Tibial artery (tissue), 4 donors: ENCODE measurements around the gene PPP1R3D.
A peak's percentile ranks its signal among the peaks of the same experiment; 100 is the strongest.

ENCODE experiments used
- DNase-seq, 2 donors: peaks; one replicate each; pipeline ENCODE4 v3.0.0-alpha.2; 2019
- H3K27ac ChIP-seq, 2 donors: fragments of 200-600 bp; sonication (generic) in 1 of 2; 1 replicate in 1 of 2; 2 replicates in 1 of 2; pipeline ENCODE4 v1.5.1; 2018 to 2019; ENCODE audit warnings: mild to moderate bottlenecking in 1 of 2
- H3K27me3 ChIP-seq, 2 donors: fragments of 200-600 bp; sonication (generic) in 1 of 2; one replicate each; pipeline versions ENCODE4 v1.5.1 to v1.6.0; 2016 to 2019
- H3K36me3 ChIP-seq, 3 donors: fragments of 200-600 bp; sonication (generic) in 2 of 3; one replicate each; pipeline ENCODE4 v1.5.1; 2016 to 2019; ENCODE audit warnings: mild to moderate bottlenecking in 2 of 3
- H3K4me1 ChIP-seq, 4 donors: fragments of 200-600 bp; sonication (generic) in 2 of 4; 1 replicate in 3 of 4; 2 replicates in 1 of 4; pipeline ENCODE4 v1.5.1; 2016 to 2019
- H3K4me3 ChIP-seq, 2 donors: fragments of 200-600 bp; sonication (generic) in 1 of 2; 1 replicate in 1 of 2; 2 replicates in 1 of 2; pipeline ENCODE4 v1.5.1; 2018 to 2019; ENCODE audit warnings: mild to moderate bottlenecking in 2 of 2
- H3K9me3 ChIP-seq, 3 donors: fragments of 200-600 bp; sonication (generic) in 1 of 3; one replicate each; pipeline ENCODE4 v1.5.1; 2016 to 2019
- intact Hi-C: fragments of 100-400 bp; cut with DNase I; formaldehyde crosslinking; loops from one replicate; pipeline ENCODE4 v1.15.0; 2023; ENCODE audit warnings: low total_unique reads
- TF ChIP-seq, protein P1 (sequence below), 2 experiments: fragments of 200-600 bp in 1 of 2; fragments of 450-650 bp in 1 of 2; IDR thresholded peaks; one replicate each; pipeline ENCODE4 v1.5.1; 2017 to 2019; ENCODE audit warnings: antibody characterized with exemption in 2 of 2, mild to moderate bottlenecking in 1 of 2, moderate library complexity in 1 of 2

PPP1R3D gene

DNA sequence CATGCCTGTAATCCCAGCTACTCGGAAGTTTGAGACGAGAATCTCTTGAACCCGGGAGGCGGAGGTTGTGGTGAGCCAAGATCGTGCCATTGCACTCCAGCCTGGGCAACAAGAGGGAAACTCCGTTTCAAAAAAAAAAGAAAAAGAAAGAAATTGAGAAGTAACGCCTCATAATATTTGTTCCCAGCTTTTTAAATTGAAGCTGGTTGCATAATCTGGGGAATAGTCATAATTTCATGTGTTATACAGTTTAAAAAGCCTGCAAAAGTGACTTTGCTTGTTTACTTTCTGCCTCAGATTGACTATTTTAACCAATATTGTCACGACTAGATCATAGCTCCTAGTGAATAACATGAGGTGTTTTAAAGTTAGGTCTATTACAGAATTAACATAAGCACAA, 7.3 kb upstream of the PPP1R3D start:
- H3K27ac ChIP-seq: no peak overlapping the region
- TF ChIP-seq, protein P1, sequence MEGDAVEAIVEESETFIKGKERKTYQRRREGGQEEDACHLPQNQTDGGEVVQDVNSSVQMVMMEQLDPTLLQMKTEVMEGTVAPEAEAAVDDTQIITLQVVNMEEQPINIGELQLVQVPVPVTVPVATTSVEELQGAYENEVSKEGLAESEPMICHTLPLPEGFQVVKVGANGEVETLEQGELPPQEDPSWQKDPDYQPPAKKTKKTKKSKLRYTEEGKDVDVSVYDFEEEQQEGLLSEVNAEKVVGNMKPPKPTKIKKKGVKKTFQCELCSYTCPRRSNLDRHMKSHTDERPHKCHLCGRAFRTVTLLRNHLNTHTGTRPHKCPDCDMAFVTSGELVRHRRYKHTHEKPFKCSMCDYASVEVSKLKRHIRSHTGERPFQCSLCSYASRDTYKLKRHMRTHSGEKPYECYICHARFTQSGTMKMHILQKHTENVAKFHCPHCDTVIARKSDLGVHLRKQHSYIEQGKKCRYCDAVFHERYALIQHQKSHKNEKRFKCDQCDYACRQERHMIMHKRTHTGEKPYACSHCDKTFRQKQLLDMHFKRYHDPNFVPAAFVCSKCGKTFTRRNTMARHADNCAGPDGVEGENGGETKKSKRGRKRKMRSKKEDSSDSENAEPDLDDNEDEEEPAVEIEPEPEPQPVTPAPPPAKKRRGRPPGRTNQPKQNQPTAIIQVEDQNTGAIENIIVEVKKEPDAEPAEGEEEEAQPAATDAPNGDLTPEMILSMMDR (IDR thresholded peaks at IDR 0.05): no peak
- peaks cover 13 to 35% (median 33%) of the 10 kb centered on the region in 3 donors for H3K36me3 ChIP-seq
- no peaks in the 10 kb centered on the region for H3K9me3 ChIP-seq
- H3K4me3 ChIP-seq: no peak overlapping the region
- intact Hi-C loops: no loop called here
- no peak for DNase-seq
- H3K27me3 ChIP-seq: no peaks in the 10 kb centered on the region
- H3K4me1 ChIP-seq: peaks cover 0 to 13% (median under 1%) of the 10 kb centered on the region in 4 donors

DNA sequence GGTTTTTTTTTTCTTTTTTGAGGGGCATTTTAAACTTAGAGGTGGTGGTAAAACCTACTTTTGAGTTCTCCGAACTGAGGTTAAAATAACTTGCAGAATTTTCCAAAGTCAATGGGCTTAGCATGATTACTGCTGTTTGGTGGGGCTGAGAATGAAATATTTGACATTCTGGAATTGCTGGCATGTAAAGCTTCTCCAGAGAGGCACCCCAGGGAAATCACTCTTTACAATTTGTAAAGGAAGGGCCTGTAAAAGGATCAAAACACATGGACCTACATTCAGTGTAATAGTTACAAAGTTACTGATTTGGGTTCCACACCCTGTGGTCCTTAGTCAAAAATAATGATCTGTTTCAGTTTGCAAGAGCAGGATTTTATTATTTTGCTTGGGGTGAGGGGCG, 5.6 kb upstream of the PPP1R3D start:
- Histone ChIP-seq H3K9me3 (no peaks in the 10 kb centered on the region), H3K27me3 (no peaks in the 10 kb centered on the region), H3K36me3 (peaks cover 13 to 35% (median 29%) of the 10 kb centered on the region in 3 donors), H3K4me3 (no peak overlapping the region), H3K27ac (no peak overlapping the region), H3K4me1 (peaks cover 0 to 25% (median 6%) of the 10 kb centered on the region in 4 donors)
- TF ChIP-seq, protein P1 (IDR thresholded peaks at IDR 0.05): no peak
- no peak for DNase-seq
- intact Hi-C loops: no loop called here

- Histone ChIP-seq H3K4me1 (peaks cover 0 to 25% (median 6%) of the 10 kb centered on the region in 4 donors), H3K27me3 (no peaks in the 10 kb centered on the region), H3K4me3 (no peak overlapping the region), H3K27ac (no peak overlapping the region), H3K36me3 (peaks cover 13 to 33% (median 24%) of the 10 kb centered on the region in 3 donors), H3K9me3 (no peaks in the 10 kb centered on the region)
- DNase-seq: no peak
- intact Hi-C loops: no loop called here
- TF ChIP-seq, protein P1 (IDR thresholded peaks at IDR 0.05): no peak
Measured at GRCh38 chr20:59945175-59945574, 5.1 kb upstream of the PPP1R3D start.

DNA sequence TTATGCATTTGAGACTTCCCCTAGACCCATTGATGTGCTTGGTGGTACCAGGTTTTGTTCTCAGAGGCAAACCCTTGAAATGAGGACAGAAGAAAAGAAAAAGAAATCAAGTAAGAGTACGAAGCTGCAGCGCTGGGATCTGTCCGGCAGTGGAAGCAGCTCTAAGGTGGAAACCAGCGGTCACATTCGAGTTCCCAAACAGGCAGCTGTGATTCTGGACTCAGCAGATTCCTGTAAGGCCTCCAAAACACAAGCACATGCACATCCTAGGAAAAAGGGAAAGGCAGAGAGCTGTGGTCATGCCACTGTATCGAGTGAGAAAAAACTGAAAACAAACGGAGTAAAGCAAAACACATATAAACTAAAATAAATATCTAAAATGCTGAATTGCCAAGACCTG, 4.6 kb upstream of the PPP1R3D start:
- no peak for DNase-seq
- TF ChIP-seq, protein P1 (IDR thresholded peaks at IDR 0.05): no peak
- H3K27me3 ChIP-seq: no peaks in the 10 kb centered on the region
- no peak overlapping the region for H3K27ac ChIP-seq
- no peaks in the 10 kb centered on the region for H3K9me3 ChIP-seq
- H3K4me1 ChIP-seq: peaks cover 0 to 25% (median 6%) of the 10 kb centered on the region in 4 donors
- intact Hi-C loops: no loop called here
- peaks cover 13 to 33% (median 24%) of the 10 kb centered on the region in 3 donors for H3K36me3 ChIP-seq
- no peak overlapping the region for H3K4me3 ChIP-seq

GRCh38 chr20:59942245-59942644, 2.1 kb upstream of the PPP1R3D start:
- no peaks in the 10 kb centered on the region for H3K27me3 ChIP-seq
- H3K9me3 ChIP-seq: no peaks in the 10 kb centered on the region
- H3K4me1 ChIP-seq: peaks cover 3 to 42% (median 26%) of the 10 kb centered on the region in 4 donors
- no peak overlapping the region for H3K4me3 ChIP-seq
- TF ChIP-seq, protein P1 (IDR thresholded peaks at IDR 0.05): no peak
- intact Hi-C loops: no loop called here
- H3K36me3 ChIP-seq: peaks cover 13 to 33% (median 24%) of the 10 kb centered on the region in 3 donors
- no peak for DNase-seq
- peak overlapping the region in 1 of 2 donors; percentile 91 for H3K27ac ChIP-seq

GRCh38 chr20:59940956-59941294, 820 bp upstream of the PPP1R3D start:
- peaks cover 3 to 48% (median 31%) of the 10 kb centered on the region in 4 donors for H3K4me1 ChIP-seq

More at GRCh38 chr20:59940956-59941294, 820 bp upstream of the PPP1R3D start:
- TF ChIP-seq, protein P1 (IDR thresholded peaks at IDR 0.05): no peak
- DNase-seq: no peak
- peak overlapping the region; percentile 63 to 71 for H3K4me3 ChIP-seq
- H3K9me3 ChIP-seq: no peaks in the 10 kb centered on the region
- intact Hi-C loops: no loop called here
- peaks cover 13 to 33% (median 24%) of the 10 kb centered on the region in 3 donors for H3K36me3 ChIP-seq
- peak overlapping the region; percentile 88 to 91 for H3K27ac ChIP-seq
- H3K27me3 ChIP-seq: no peaks in the 10 kb centered on the region
